Bronchial epithelial cell (primary cell): ENCODE results near the gene TJP2. TPM values are rescaled to one million over a fixed set of nuclear protein-coding genes. Genes with fewer than 3 reads are reported as not detected.
A peak's percentile ranks its signal among the peaks of the same experiment; 100 is the strongest.
"Not testable (repeated sequence)": the region's sequence is repeated elsewhere in the genome, so short reads cannot be mapped to it uniquely, and the experiment has no call there.

Experiments used
- DNase-seq: peaks from one replicate; pipeline ENCODE4 v3.0.0-alpha.2; 2010; ENCODE audit warnings: low read depth
- FAIRE-seq: peaks from 2 replicates; lab custom pipeline; 2011; peaks lifted over from hg19 to GRCh38; lab: Jason Lieb, UNC
- H3K27me3 ChIP-seq: 2 replicates; pipeline ENCODE4 v1.5.1; 2011; ENCODE audit warnings: low read length; ENCODE audit not compliant: control insufficient read depth, insufficient read depth
- H3K36me3 ChIP-seq: 2 replicates; pipeline ENCODE4 v1.5.1; 2011; ENCODE audit warnings: low read length; ENCODE audit not compliant: control insufficient read depth, insufficient read depth
- H3K4me3 ChIP-seq: 2 replicates; pipeline ENCODE4 v1.5.1; 2011; ENCODE audit warnings: mild to moderate bottlenecking, low read depth, low read length, control low read depth
- total RNA-seq: library from RNA; depleted of rRNA; stranded (reverse); fragments of >200 nt; gene quantifications from 2 replicates; pipeline ENCODE4 v1.2.1, GENCODE V29; 2014
- TF ChIP-seq, protein P1 (sequence below): IDR thresholded peaks from 2 replicates; pipeline ENCODE4 v1.5.1; 2011; ENCODE audit warnings: mild to moderate bottlenecking, moderate library complexity, low read length, control low read depth, inconsistent platforms; ENCODE audit not compliant: insufficient read depth, severe bottlenecking

The TJP2 gene
- total RNA-seq, 1 donor from 2014 or later: 80.3 TPM

- Histone ChIP-seq H3K36me3 (no peaks in the 10 kb centered on the region), H3K27me3 (no peaks in the 10 kb centered on the region), H3K4me3 (no peak overlapping the region)
- no peak for FAIRE-seq
- TF ChIP-seq, protein P1, sequence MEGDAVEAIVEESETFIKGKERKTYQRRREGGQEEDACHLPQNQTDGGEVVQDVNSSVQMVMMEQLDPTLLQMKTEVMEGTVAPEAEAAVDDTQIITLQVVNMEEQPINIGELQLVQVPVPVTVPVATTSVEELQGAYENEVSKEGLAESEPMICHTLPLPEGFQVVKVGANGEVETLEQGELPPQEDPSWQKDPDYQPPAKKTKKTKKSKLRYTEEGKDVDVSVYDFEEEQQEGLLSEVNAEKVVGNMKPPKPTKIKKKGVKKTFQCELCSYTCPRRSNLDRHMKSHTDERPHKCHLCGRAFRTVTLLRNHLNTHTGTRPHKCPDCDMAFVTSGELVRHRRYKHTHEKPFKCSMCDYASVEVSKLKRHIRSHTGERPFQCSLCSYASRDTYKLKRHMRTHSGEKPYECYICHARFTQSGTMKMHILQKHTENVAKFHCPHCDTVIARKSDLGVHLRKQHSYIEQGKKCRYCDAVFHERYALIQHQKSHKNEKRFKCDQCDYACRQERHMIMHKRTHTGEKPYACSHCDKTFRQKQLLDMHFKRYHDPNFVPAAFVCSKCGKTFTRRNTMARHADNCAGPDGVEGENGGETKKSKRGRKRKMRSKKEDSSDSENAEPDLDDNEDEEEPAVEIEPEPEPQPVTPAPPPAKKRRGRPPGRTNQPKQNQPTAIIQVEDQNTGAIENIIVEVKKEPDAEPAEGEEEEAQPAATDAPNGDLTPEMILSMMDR: no peak
- DNase-seq: no peak
Measured at GRCh38 chr9:69153707-69154521, 20.2 kb upstream of the TJP2 start.

GRCh38 chr9:69155341-69156030 is 18.6 kb upstream of the TJP2 start:
- no peak overlapping the region for H3K4me3 ChIP-seq

GRCh38 chr9:69157751-69158466 is 16.2 kb upstream of the TJP2 start:
- DNase-seq: no peak
- no peak for FAIRE-seq
- no peak overlapping the region for H3K4me3 ChIP-seq
- H3K36me3 ChIP-seq: no peaks in the 10 kb centered on the region
- H3K27me3 ChIP-seq: no peaks in the 10 kb centered on the region
- TF ChIP-seq, protein P1: peak; percentile 36

More at GRCh38 chr9:69155341-69156030, 18.6 kb upstream of the TJP2 start:
- DNase-seq (peak; percentile 75), FAIRE-seq (no peak)
- no peaks in the 10 kb centered on the region for H3K36me3 ChIP-seq
- no peaks in the 10 kb centered on the region for H3K27me3 ChIP-seq
- TF ChIP-seq, protein P1: no peak

- DNase-seq (no peak), FAIRE-seq (no peak)
- H3K4me3 ChIP-seq: no peak overlapping the region
- TF ChIP-seq, protein P1: no peak
- no peaks in the 10 kb centered on the region for H3K36me3 ChIP-seq
- H3K27me3 ChIP-seq: no peaks in the 10 kb centered on the region
Measured at GRCh38 chr9:69158471-69158870, 15.6 kb upstream of the TJP2 start.

GRCh38 chr9:69164573-69164972 is 9.5 kb upstream of the TJP2 start:
- not testable (repeated sequence) for H3K27me3 ChIP-seq, DNase-seq, H3K36me3 ChIP-seq, H3K4me3 ChIP-seq, FAIRE-seq

DNA sequence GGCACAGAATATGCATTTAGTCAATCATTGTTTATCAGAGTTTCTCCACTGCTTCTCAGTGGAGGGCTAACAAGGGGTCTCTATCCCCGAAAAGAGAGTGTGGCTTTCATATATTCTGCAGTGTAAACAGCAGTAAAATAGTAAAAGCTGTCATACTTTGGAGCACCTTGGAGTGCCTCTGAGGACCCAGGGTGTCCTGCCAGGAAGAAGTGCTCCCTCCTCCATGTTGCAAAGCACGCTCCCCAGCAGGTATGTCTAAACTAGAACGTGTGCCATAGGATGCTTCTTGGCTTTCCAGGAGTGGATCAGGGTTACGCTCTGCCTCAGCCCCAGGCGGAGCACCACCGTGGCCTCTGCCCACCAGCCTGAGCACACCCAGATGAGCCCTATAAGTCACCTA is 8.5 kb upstream of the TJP2 start:
- Histone ChIP-seq H3K4me3 (no peak overlapping the region), H3K36me3 (no peaks in the 10 kb centered on the region), H3K27me3 (no peaks in the 10 kb centered on the region)
- TF ChIP-seq, protein P1: no peak
- DNase-seq: no peak
- no peak for FAIRE-seq
